Right hindlimb (tissue), 1 donor: ENCODE results near the gene TCN1.
"Not testable (repeated sequence)": the region's sequence is repeated elsewhere in the genome, so short reads cannot be mapped to it uniquely, and the experiment has no call there.

Source experiments
- DNase-seq: peaks from one replicate; pipeline ENCODE4 v3.0.0-alpha.2; 2018

Gene TCN1

GRCh38 chr11:59866397-59866796 is at the start of gene TCN1:
Gene TCN1 (minus strand): TSS chr11:59866487. CDS start chr11:59866470, 17 bp downstream.
- no peak for DNase-seq

- DNase-seq = not testable (repeated sequence)
These were observed 37.3 kb upstream of the TCN1 start for GRCh38 chr11:59903569-59903968.

- DNase-seq = no peak
These were observed 35.0 kb upstream of the TCN1 start for GRCh38 chr11:59901306-59901705.

GRCh38 chr11:59900366-59901126 is 34.3 kb upstream of the TCN1 start:
- DNase-seq = no peak

- no peak for DNase-seq
These were observed 33.2 kb upstream of the TCN1 start for GRCh38 chr11:59899532-59899931.

GRCh38 chr11:59898650-59899049 is 32.4 kb upstream of the TCN1 start:
- no peak for DNase-seq

- no peak for DNase-seq
These were observed 31.8 kb upstream of the TCN1 start for GRCh38 chr11:59898046-59898445.

GRCh38 chr11:59894616-59895015 is 28.3 kb upstream of the TCN1 start:
- no peak for DNase-seq

- peak; percentile 15 for DNase-seq
These were observed 25.5 kb upstream of the TCN1 start for GRCh38 chr11:59891781-59892181.

- not testable (repeated sequence) for DNase-seq
These were observed 20.9 kb upstream of the TCN1 start for GRCh38 chr11:59887156-59887555.

GRCh38 chr11:59883597-59883996 is 17.3 kb upstream of the TCN1 start:
- no peak for DNase-seq

- no peak for DNase-seq
These were observed 13.3 kb upstream of the TCN1 start for GRCh38 chr11:59879567-59879966.

GRCh38 chr11:59878575-59878974 is 12.3 kb upstream of the TCN1 start, which contains the start of gene OOSP3:
Gene OOSP3 (plus strand): TSS chr11:59878782. CDS start chr11:59878809, 27 bp downstream.
- DNase-seq = no peak

- DNase-seq = no peak
These were observed 11.5 kb upstream of the TCN1 start for GRCh38 chr11:59877784-59878183.

GRCh38 chr11:59877325-59877724 is 11.0 kb upstream of the TCN1 start:
- no peak for DNase-seq

- no peak for DNase-seq
These were observed 9.7 kb upstream of the TCN1 start for GRCh38 chr11:59875856-59876519.

- DNase-seq = no peak
These were observed 5.8 kb upstream of the TCN1 start for GRCh38 chr11:59872076-59872475.

- DNase-seq = no peak
These were observed 1.7 kb upstream of the TCN1 start for GRCh38 chr11:59867946-59868345.

GRCh38 chr11:59866836-59867235 is 549 bp upstream of the TCN1 start:
- DNase-seq = no peak

GRCh38 chr11:59865031-59865430 is 1.3 kb downstream of the TCN1 start:
- no peak for DNase-seq

GRCh38 chr11:59862252-59862651 is 4.0 kb downstream of the TCN1 start:
- DNase-seq = no peak

GRCh38 chr11:59859673-59860072 is 6.6 kb downstream of the TCN1 start:
- no peak for DNase-seq

GRCh38 chr11:59857439-59858434 is 8.6 kb downstream of the TCN1 start:
- no peak for DNase-seq
